ENCODE results near the gene ADNP.

DNA sequence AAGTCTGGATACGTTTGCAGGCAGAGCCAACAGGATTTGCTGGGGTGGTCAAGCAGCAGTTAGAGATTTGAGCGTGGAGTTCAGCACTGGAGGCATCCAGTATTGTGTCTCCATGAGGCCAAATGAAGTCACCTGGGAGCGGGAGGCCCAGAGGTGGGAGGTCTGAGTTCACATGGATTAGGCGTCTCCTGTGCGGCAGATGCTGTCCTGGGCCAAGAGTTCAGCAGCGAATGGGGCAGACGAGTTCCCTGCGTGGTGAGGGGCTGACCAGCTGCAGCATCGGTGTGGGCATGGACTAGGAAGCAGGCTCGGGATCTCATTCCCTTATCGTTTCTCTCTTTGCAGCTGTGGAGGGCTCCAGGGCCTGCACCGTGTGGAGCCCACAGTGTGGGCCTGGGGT is 70.2 kb downstream of the ADNP start:
- TF ChIP-seq, protein P1, sequence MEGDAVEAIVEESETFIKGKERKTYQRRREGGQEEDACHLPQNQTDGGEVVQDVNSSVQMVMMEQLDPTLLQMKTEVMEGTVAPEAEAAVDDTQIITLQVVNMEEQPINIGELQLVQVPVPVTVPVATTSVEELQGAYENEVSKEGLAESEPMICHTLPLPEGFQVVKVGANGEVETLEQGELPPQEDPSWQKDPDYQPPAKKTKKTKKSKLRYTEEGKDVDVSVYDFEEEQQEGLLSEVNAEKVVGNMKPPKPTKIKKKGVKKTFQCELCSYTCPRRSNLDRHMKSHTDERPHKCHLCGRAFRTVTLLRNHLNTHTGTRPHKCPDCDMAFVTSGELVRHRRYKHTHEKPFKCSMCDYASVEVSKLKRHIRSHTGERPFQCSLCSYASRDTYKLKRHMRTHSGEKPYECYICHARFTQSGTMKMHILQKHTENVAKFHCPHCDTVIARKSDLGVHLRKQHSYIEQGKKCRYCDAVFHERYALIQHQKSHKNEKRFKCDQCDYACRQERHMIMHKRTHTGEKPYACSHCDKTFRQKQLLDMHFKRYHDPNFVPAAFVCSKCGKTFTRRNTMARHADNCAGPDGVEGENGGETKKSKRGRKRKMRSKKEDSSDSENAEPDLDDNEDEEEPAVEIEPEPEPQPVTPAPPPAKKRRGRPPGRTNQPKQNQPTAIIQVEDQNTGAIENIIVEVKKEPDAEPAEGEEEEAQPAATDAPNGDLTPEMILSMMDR (IDR thresholded peaks at IDR 0.05; ENCODE audit: poor library complexity, severe bottlenecking), result no peak
- TF ChIP-seq, protein P2, sequence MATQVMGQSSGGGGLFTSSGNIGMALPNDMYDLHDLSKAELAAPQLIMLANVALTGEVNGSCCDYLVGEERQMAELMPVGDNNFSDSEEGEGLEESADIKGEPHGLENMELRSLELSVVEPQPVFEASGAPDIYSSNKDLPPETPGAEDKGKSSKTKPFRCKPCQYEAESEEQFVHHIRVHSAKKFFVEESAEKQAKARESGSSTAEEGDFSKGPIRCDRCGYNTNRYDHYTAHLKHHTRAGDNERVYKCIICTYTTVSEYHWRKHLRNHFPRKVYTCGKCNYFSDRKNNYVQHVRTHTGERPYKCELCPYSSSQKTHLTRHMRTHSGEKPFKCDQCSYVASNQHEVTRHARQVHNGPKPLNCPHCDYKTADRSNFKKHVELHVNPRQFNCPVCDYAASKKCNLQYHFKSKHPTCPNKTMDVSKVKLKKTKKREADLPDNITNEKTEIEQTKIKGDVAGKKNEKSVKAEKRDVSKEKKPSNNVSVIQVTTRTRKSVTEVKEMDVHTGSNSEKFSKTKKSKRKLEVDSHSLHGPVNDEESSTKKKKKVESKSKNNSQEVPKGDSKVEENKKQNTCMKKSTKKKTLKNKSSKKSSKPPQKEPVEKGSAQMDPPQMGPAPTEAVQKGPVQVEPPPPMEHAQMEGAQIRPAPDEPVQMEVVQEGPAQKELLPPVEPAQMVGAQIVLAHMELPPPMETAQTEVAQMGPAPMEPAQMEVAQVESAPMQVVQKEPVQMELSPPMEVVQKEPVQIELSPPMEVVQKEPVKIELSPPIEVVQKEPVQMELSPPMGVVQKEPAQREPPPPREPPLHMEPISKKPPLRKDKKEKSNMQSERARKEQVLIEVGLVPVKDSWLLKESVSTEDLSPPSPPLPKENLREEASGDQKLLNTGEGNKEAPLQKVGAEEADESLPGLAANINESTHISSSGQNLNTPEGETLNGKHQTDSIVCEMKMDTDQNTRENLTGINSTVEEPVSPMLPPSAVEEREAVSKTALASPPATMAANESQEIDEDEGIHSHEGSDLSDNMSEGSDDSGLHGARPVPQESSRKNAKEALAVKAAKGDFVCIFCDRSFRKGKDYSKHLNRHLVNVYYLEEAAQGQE (IDR thresholded peaks at IDR 0.05; ENCODE audit: borderline replicate concordance), result no peak
- TF ChIP-seq POLR2AphosphoS5 (IDR thresholded peaks at IDR 0.05), result no peak
- TF ChIP-seq SMC3 (conservative IDR thresholded peaks at IDR 0.05; ENCODE audit: poor library complexity), result no peak
- TF ChIP-seq EZH2 (IDR thresholded peaks at IDR 0.05; ENCODE audit: borderline replicate concordance, insufficient read depth, low read length, poor library complexity, severe bottlenecking), result no peak
- TF ChIP-seq EP300 (conservative IDR thresholded peaks at IDR 0.05; ENCODE audit: poor library complexity, severe bottlenecking), result no peak

Measured in neural cell (in vitro differentiated cells).